ENCODE data around the gene FAM229A.

GRCh38 chr1:32364836-32365235, 2.6 kb upstream of the FAM229A start:
- TF ChIP-seq CTCF (conservative IDR thresholded peaks at IDR 0.05; ENCODE audit: low read depth in 2 of 2) (no peak), EZH2 (IDR thresholded peaks at IDR 0.05; ENCODE audit: low read depth, unreplicated experiment) (no peak), POLR2AphosphoS5 (IDR thresholded peaks at IDR 0.05; ENCODE audit: low read depth) (no peak)
- TF ChIP-seq, protein P1, sequence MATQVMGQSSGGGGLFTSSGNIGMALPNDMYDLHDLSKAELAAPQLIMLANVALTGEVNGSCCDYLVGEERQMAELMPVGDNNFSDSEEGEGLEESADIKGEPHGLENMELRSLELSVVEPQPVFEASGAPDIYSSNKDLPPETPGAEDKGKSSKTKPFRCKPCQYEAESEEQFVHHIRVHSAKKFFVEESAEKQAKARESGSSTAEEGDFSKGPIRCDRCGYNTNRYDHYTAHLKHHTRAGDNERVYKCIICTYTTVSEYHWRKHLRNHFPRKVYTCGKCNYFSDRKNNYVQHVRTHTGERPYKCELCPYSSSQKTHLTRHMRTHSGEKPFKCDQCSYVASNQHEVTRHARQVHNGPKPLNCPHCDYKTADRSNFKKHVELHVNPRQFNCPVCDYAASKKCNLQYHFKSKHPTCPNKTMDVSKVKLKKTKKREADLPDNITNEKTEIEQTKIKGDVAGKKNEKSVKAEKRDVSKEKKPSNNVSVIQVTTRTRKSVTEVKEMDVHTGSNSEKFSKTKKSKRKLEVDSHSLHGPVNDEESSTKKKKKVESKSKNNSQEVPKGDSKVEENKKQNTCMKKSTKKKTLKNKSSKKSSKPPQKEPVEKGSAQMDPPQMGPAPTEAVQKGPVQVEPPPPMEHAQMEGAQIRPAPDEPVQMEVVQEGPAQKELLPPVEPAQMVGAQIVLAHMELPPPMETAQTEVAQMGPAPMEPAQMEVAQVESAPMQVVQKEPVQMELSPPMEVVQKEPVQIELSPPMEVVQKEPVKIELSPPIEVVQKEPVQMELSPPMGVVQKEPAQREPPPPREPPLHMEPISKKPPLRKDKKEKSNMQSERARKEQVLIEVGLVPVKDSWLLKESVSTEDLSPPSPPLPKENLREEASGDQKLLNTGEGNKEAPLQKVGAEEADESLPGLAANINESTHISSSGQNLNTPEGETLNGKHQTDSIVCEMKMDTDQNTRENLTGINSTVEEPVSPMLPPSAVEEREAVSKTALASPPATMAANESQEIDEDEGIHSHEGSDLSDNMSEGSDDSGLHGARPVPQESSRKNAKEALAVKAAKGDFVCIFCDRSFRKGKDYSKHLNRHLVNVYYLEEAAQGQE (IDR thresholded peaks at IDR 0.05; ENCODE audit: unreplicated experiment), result no peak

Measured in GM23338 (cell line).